OCI-LY1 (cell line): ENCODE data around the gene BACE1-AS.

Source experiments
- CTCF ChIP-seq: fragments of 200-600 bp; sonication (generic), shearing (Covaris generic); IDR thresholded peaks from 2 replicates; pipeline ENCODE4 v1.5.1; 2017; ENCODE audit warnings: mild to moderate bottlenecking, antibody characterized with exemption, low read length, moderate library complexity, mixed read lengths
- EZH2 ChIP-seq: fragments of 200-600 bp; sonication (generic), shearing (Covaris generic); IDR thresholded peaks from 2 replicates; pipeline ENCODE4 v1.8.0; 2017; ENCODE audit warnings: borderline replicate concordance, mixed run types, mild to moderate bottlenecking, antibody characterized with exemption, low read length, moderate library complexity, mixed read lengths

- no peak for TF ChIP-seq CTCF
- no peak for TF ChIP-seq EZH2
Observed at GRCh38 chr11:117333917-117334316, 42.8 kb downstream of the BACE1-AS start.
